22Rv1 (cell line): ENCODE measurements around the gene SKIC8.
"Not testable (repeated sequence)": the region's sequence is repeated elsewhere in the genome, so short reads cannot be mapped to it uniquely, and the experiment has no call there.

Experiments
- H3K27ac ChIP-seq: fragments of 450-650 bp; 2 replicates; pipeline ENCODE4 v1.5.1; 2017
- ZFX ChIP-seq: fragments of 450-650 bp; IDR thresholded peaks from 2 replicates; pipeline ENCODE4 v1.6.1; 2017; ENCODE audit warnings: antibody characterized with exemption, borderline replicate concordance
- TF ChIP-seq, protein P1 (sequence below): fragments of 450-650 bp; IDR thresholded peaks from 2 replicates; pipeline ENCODE4 v1.5.1; 2017; ENCODE audit warnings: mild to moderate bottlenecking

SKIC8 gene

DNA sequence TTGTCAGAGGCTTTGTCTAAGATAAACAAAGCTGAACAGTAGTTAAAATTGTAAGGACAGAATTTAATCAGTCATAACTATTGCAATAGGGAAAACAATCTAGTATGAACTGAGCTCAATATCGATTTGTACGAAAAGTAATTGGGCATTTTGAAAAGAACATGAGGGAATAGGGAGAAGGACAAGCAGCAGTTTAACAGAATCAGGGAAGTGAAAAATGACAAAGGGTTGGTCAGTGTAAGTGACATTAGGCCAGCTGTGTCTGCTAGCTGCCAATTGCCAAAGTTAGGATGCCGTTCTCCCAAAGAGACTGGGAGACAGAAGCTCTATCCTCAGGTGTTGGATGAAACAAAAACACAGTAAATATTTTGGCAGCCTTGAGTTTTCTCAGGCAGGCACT is 38.3 kb downstream of the SKIC8 start:
- TF ChIP-seq, protein P1, sequence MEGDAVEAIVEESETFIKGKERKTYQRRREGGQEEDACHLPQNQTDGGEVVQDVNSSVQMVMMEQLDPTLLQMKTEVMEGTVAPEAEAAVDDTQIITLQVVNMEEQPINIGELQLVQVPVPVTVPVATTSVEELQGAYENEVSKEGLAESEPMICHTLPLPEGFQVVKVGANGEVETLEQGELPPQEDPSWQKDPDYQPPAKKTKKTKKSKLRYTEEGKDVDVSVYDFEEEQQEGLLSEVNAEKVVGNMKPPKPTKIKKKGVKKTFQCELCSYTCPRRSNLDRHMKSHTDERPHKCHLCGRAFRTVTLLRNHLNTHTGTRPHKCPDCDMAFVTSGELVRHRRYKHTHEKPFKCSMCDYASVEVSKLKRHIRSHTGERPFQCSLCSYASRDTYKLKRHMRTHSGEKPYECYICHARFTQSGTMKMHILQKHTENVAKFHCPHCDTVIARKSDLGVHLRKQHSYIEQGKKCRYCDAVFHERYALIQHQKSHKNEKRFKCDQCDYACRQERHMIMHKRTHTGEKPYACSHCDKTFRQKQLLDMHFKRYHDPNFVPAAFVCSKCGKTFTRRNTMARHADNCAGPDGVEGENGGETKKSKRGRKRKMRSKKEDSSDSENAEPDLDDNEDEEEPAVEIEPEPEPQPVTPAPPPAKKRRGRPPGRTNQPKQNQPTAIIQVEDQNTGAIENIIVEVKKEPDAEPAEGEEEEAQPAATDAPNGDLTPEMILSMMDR = no peak
- no peak for TF ChIP-seq ZFX
- H3K27ac ChIP-seq = no peak overlapping the region

DNA sequence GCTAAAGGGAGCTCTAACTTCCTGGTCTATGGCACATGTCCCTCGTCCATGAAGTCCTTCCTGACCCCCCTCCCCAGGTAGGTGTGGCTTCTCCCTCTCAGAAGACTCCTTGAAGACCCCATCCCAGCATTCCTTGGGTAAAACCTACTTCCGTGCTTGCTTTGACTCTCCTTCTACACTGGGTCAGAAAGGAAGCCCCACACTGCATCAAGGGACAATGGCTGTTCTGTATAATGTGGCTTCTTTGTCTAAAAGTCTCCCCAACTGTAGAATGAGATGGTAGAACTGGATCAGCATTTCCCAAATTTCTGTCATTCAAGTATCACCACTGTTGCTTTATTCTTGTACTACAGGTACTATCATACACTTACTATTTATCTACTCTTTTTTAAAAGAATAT is 38.9 kb downstream of the SKIC8 start:
- H3K27ac ChIP-seq = no peak overlapping the region
- no peak for TF ChIP-seq ZFX
- TF ChIP-seq, protein P1 = no peak

DNA sequence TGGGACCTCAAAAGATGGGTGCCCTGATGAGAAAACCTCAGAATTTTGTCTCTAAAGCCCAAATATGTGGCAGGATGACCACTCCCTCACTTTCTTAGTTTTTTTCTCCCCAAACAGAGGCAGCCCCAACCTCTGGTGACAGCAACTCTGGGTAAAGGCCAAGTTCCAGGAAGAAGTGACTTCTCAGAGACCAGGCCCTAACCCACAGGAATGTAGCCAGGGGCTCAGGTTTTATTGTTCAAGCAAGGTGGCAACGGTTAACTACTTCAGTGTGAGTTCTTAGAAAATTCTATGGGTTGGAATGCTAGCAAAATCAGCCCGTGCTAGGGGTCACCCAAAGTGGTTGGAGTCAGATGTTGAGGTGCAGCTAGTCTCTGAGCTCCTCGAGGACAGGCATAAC is 40.2 kb downstream of the SKIC8 start:
- TF ChIP-seq ZFX = no peak
- TF ChIP-seq, protein P1 = no peak
- no peak overlapping the region for H3K27ac ChIP-seq

DNA sequence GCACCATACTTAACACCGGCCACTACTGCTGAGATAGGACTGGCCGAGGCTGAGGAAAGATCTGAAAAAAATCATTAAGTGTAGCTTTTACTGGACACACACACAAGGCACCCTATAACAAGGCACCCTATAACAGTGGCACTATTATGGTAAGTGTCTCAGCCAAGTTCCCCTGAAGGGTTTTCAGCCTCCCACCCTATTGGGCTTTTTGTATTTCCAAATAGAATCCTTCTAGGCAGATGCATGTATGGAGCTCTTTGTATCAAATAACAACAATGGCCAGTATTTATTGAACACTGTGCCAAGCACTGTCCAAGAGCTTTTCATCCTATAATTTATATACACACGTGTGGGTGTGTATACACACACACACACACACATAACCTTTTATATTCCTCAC is 41.7 kb downstream of the SKIC8 start:
- no peak overlapping the region for H3K27ac ChIP-seq
- TF ChIP-seq, protein P1 = no peak
- TF ChIP-seq ZFX = no peak

DNA sequence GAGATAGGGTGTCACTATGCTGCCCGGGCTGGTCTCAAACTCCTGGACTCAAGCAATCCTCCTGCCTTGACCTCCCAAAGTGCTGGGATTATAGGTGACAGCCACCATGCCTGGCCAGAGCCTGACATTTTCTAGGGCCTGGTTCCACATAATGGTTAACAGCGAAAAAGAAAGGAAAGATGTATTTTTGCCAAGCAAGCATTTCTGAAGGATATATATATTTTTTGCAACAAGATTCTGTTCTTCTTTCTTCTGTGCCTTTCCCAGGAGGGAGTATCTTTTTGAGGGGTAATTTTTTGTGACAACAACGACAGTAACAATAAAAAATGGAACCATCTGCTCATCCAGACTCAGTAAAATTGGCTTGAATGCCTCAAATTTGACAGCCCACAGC is 43.4 kb downstream of the SKIC8 start:
- H3K27ac ChIP-seq = no peak overlapping the region
- TF ChIP-seq ZFX = no peak

DNA sequence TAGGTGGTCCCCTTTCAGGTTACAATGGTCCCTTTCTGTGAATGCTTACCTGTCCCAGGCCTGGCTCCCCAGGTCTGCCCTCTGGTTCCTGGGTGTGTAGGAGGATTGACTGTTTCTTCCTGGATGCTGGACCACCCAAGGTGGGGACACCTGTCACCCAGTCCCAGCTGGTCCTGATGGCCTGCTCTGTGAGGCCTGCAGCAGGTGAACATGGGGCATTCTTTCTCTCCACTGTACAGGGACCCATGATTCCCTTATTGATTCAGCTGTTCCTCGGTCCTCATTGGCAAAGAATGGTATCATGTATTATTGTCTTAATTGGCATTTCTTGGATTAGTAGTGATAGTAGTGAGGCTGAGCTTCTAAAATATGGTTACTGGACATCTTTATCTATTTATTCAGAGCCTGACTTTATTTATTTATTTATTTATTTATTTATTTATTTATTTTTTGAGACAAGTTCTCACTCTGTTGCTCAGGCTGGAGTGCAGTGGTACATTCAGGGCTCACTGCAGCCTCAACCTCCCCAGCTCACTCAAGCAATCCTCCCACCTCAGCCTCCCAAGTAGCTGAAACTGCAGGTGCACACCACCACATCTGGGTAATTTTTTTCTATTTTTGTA is 43.9 kb downstream of the SKIC8 start:
- H3K27ac ChIP-seq = no peak overlapping the region
- TF ChIP-seq ZFX = no peak
- TF ChIP-seq, protein P1 = no peak

DNA sequence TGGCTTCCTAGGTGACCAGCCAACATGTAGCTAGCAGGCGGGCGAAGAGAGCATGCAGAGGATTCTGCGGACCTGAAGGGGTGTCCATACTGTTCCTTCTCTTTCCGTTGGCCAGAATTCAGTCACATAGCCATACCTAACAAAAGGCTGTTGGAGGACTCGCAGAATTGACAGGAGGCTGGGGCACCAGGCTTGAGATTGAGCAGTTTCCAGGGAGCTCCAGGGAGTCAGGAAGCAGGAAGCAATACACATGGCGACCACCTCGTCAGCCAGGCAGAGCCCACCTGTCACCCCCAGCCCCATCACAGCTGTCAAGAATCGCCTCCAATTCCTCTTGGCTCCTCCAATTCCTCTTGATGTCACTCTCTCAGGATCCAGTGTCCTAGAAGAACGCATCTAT is 48.3 kb downstream of the SKIC8 start:
- H3K27ac ChIP-seq = no peak overlapping the region
- TF ChIP-seq ZFX = no peak

DNA sequence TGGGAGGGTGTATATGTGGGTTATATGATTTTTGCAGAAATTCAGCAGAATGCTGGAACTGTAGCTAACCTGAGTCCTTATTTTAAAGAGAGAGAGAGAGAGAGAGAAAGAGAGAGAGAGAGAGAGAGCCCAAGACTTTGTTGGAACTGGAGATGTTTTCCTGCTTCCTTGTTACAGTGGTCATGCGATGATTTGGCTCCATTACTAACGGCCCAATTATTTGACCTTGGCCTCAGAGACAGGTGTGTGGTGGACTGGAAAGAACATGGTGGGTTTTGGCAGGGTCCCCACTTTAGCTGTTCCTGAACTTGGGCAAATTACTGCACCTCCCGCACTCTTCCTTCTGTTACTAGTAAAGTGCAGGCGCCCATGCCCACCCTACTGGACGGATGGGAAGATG is 50.3 kb downstream of the SKIC8 start:
- TF ChIP-seq, protein P1 = no peak
- TF ChIP-seq ZFX = no peak

DNA sequence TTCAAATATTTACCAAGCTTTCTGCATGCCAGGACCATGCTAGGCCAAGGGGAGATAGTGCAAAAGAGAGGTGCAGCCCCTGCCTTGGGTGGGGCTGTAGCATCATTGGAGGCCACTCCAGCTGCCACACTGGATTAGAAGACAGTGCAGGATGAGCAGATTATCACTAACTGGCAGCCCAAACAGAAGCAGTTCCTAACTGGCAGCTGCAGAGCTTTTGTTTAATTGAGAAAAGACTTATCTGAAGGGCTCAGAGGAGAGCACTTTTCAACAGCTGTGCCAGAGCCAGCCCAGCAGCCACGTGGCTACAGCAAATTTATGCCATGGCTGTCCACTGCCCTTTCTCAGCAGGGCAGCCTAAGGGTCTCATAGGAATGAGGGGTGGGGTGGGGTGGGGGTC is 51.5 kb downstream of the SKIC8 start:
- no peak overlapping the region for H3K27ac ChIP-seq
- no peak for TF ChIP-seq ZFX
- TF ChIP-seq, protein P1 = no peak

More for the DNA sequence above, 50.3 kb downstream of the SKIC8 start:
- H3K27ac ChIP-seq = no peak overlapping the region

DNA sequence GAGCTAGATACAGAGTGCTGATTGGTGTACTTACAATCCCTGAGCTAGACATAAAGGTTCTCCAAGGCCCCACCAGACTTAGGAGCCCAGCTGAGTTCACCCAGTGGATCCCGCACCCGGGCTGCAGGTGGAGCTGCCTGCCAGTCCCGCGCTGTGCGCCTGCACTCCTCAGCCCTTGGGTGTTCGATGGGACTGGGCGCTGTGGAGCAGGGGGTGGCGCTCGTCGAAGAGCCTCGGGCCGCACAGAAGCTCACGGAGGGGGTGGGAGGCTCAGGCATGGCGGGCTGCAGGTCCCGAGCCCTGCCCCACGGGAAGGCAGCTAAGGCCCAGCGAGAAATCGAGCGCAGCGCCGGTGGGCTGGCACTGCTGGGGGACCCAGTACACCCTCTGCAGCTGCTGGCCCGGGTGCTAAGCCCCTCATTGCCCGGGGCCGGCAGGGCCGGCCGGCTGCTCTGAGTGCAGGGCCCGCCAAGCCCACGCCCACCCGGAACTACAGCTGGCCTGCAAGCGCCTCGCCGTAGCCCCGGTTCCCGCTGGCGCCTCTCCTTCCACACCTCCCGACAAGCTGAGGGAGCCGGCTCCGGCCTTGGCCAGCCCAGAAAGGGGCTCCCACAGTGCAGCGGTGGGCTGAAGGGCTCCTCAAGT is 53.3 kb downstream of the SKIC8 start:
- not testable (repeated sequence) for H3K27ac ChIP-seq

DNA sequence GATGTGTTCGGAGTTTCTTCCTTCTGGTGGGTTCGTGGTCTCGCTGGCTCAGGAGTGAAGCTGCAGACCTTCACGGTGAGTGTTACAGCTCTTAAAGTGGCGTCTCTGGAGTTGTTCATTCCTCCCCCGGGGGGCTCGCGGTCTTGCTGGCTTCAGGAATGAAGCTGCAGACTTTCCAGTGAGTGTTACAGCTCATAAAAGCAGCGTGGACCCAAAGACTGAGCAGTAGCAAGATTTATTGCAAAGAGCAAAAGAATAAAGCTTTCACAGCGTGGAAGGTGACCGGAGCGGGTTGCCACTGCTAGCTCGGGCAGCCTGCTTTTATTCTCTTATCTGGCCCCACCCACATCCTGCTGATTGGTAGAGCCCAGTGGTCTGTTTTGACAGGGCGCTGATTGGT is 54.0 kb downstream of the SKIC8 start:
- H3K27ac ChIP-seq = not testable (repeated sequence)
